ENCODE measurements around the gene ATP7B.

ATP7B gene

DNA sequence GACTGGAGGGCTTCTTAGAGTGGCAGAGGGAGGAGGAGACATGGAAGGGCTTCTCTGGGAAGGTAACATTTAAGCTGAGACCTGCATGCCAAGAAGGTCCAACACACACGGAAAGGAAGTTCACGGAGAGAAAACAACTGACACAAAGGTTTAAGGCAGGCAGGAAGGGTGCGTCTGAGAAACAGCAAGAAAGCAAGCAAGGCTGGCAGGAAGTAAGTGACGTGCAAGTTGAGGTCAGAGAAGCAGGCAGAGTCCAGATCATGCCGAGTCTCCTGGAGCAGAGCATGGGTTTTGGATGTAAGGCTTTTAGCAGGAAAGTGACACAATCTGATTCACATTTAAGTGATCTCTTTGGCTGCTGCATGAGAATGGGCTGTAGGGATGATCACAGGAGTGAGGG is 60.5 kb downstream of the ATP7B start:
- H3K4me1 ChIP-seq (ENCODE audit: control insufficient read depth, insufficient read depth, low read length) = no peaks in the 10 kb centered on the region
- no peaks in the 10 kb centered on the region for H3K36me3 ChIP-seq (ENCODE audit: control insufficient read depth, insufficient read depth, low read length)
- no peak overlapping the region for H3K27ac ChIP-seq (ENCODE audit: low read length)
- no CpG with 5 or more reads among the region's 5 CpGs for WGBS (ENCODE audit: insufficient coverage, insufficient read length)
- no peaks in the 10 kb centered on the region for H3K9me3 ChIP-seq (ENCODE audit: control insufficient read depth, insufficient read depth, low read length)
- no peak for DNase-seq (ENCODE audit: low read depth, low spot score)
- H3K27me3 ChIP-seq (ENCODE audit: control insufficient read depth, insufficient read depth, low read length) = no peaks in the 10 kb centered on the region; the same call in 1 of the 2 replicates
- no peak overlapping the region for H3K4me3 ChIP-seq (ENCODE audit: low read length)

GRCh38 chr13:51946163-51946669 is 65.0 kb downstream of the ATP7B start:
- no CpG with 5 or more reads among the region's 15 CpGs for WGBS (ENCODE audit: insufficient coverage, insufficient read length)

DNA sequence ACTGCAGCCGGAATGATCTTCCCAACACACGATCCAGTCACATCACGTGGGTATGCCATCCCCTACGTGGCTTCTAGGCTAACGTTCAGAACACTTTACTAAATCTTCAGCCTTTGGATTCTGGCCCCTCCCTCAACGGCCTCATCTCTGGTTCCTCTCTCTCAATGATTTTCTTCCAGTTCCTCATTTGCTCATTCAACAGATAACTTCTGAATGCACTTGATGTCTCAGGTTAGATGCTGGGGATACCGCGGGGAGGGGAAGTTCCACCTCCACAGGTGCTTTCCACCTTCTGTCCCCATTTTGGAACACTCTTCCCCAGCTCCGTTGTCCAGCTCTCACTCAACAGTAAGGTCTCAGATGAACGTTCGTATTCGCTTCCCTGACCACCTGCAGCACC is 66.1 kb downstream of the ATP7B start:
- no peak overlapping the region for H3K27ac ChIP-seq (ENCODE audit: low read length)
- no peaks in the 10 kb centered on the region for H3K27me3 ChIP-seq (ENCODE audit: control insufficient read depth, insufficient read depth, low read length)
- H3K9me3 ChIP-seq (ENCODE audit: control insufficient read depth, insufficient read depth, low read length) = no peaks in the 10 kb centered on the region
- WGBS (ENCODE audit: insufficient coverage, insufficient read length) = no CpG with 5 or more reads among the region's 12 CpGs
- no peak overlapping the region for H3K4me3 ChIP-seq (ENCODE audit: low read length)
- no peaks in the 10 kb centered on the region for H3K36me3 ChIP-seq (ENCODE audit: control insufficient read depth, insufficient read depth, low read length)
- no peaks in the 10 kb centered on the region for H3K4me1 ChIP-seq (ENCODE audit: control insufficient read depth, insufficient read depth, low read length)
- no peak for DNase-seq (ENCODE audit: low read depth, low spot score)

More at GRCh38 chr13:51946163-51946669, 65.0 kb downstream of the ATP7B start:
- H3K4me1 ChIP-seq (ENCODE audit: control insufficient read depth, insufficient read depth, low read length) = no peaks in the 10 kb centered on the region
- no peak for DNase-seq (ENCODE audit: low read depth, low spot score)
- no peak overlapping the region for H3K27ac ChIP-seq (ENCODE audit: low read length)
- no peaks in the 10 kb centered on the region; the same call in 1 of the 2 replicates for H3K27me3 ChIP-seq (ENCODE audit: control insufficient read depth, insufficient read depth, low read length)
- no peaks in the 10 kb centered on the region for H3K36me3 ChIP-seq (ENCODE audit: control insufficient read depth, insufficient read depth, low read length)
- no peaks in the 10 kb centered on the region for H3K9me3 ChIP-seq (ENCODE audit: control insufficient read depth, insufficient read depth, low read length)
- H3K4me3 ChIP-seq (ENCODE audit: low read length) = no peak overlapping the region

DNA sequence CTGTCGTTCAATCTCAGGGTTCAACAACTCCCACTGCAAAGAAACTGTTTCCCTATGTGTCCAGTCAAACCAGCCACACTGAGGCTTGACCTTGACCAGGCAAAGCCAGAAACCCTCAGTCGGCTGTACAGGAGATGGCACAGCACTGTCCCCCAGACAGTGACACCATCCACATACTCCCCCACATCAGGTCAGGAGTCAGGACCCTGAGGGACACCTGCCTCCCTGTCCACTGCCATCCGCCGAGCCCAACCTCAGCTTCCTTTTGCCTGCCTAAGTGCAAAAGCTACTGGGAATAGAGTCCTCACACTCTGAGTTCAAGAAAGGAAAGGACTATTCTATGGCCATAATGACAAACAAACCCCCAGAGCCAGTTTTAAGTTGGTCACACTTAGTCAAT is 66.8 kb downstream of the ATP7B start:
- Histone ChIP-seq H3K27ac (ENCODE audit: low read length) (no peak overlapping the region), H3K36me3 (ENCODE audit: control insufficient read depth, insufficient read depth, low read length) (no peaks in the 10 kb centered on the region), H3K4me3 (ENCODE audit: low read length) (no peak overlapping the region), H3K4me1 (ENCODE audit: control insufficient read depth, insufficient read depth, low read length) (no peaks in the 10 kb centered on the region), H3K27me3 (ENCODE audit: control insufficient read depth, insufficient read depth, low read length) (no peaks in the 10 kb centered on the region), H3K9me3 (ENCODE audit: control insufficient read depth, insufficient read depth, low read length) (no peaks in the 10 kb centered on the region)
- DNase-seq (ENCODE audit: low read depth, low spot score) = no peak
- WGBS (ENCODE audit: insufficient coverage, insufficient read length) = no CpG with 5 or more reads among the region's 4 CpGs

- no peak overlapping the region for H3K27ac ChIP-seq (ENCODE audit: low read length)
- WGBS (ENCODE audit: insufficient coverage, insufficient read length) = no CpG with 5 or more reads among the region's 8 CpGs
- no peaks in the 10 kb centered on the region for H3K9me3 ChIP-seq (ENCODE audit: control insufficient read depth, insufficient read depth, low read length)
- H3K4me3 ChIP-seq (ENCODE audit: low read length) = no peak overlapping the region
- no peak for DNase-seq (ENCODE audit: low read depth, low spot score)
- no peaks in the 10 kb centered on the region for H3K4me1 ChIP-seq (ENCODE audit: control insufficient read depth, insufficient read depth, low read length)
- H3K36me3 ChIP-seq (ENCODE audit: control insufficient read depth, insufficient read depth, low read length) = no peaks in the 10 kb centered on the region
- H3K27me3 ChIP-seq (ENCODE audit: control insufficient read depth, insufficient read depth, low read length) = no peaks in the 10 kb centered on the region
Observed at GRCh38 chr13:51943721-51944120, 67.5 kb downstream of the ATP7B start.

GRCh38 chr13:51942189-51942588 is 69.1 kb downstream of the ATP7B start:
- Histone ChIP-seq H3K27me3 (ENCODE audit: control insufficient read depth, insufficient read depth, low read length) (no peaks in the 10 kb centered on the region), H3K9me3 (ENCODE audit: control insufficient read depth, insufficient read depth, low read length) (no peaks in the 10 kb centered on the region), H3K4me3 (ENCODE audit: low read length) (no peak overlapping the region), H3K36me3 (ENCODE audit: control insufficient read depth, insufficient read depth, low read length) (no peaks in the 10 kb centered on the region), H3K27ac (ENCODE audit: low read length) (no peak overlapping the region), H3K4me1 (ENCODE audit: control insufficient read depth, insufficient read depth, low read length) (no peaks in the 10 kb centered on the region)
- no CpG with 5 or more reads among the region's 9 CpGs for WGBS (ENCODE audit: insufficient coverage, insufficient read length)
- DNase-seq (ENCODE audit: low read depth, low spot score) = no peak

GRCh38 chr13:51938454-51938853 is 72.8 kb downstream of the ATP7B start:
- no peak overlapping the region for H3K4me3 ChIP-seq (ENCODE audit: low read length)
- no peaks in the 10 kb centered on the region for H3K36me3 ChIP-seq (ENCODE audit: control insufficient read depth, insufficient read depth, low read length)
- no peak overlapping the region for H3K27ac ChIP-seq (ENCODE audit: low read length)
- H3K9me3 ChIP-seq (ENCODE audit: control insufficient read depth, insufficient read depth, low read length) = no peaks in the 10 kb centered on the region
- no peaks in the 10 kb centered on the region for H3K27me3 ChIP-seq (ENCODE audit: control insufficient read depth, insufficient read depth, low read length)
- DNase-seq (ENCODE audit: low read depth, low spot score) = no peak
- no CpG with 5 or more reads among the region's 3 CpGs for WGBS (ENCODE audit: insufficient coverage, insufficient read length)
- H3K4me1 ChIP-seq (ENCODE audit: control insufficient read depth, insufficient read depth, low read length) = no peaks in the 10 kb centered on the region

GRCh38 chr13:51937320-51938290 is 73.6 kb downstream of the ATP7B start:
- Histone ChIP-seq H3K36me3 (ENCODE audit: control insufficient read depth, insufficient read depth, low read length) (no peaks in the 10 kb centered on the region), H3K9me3 (ENCODE audit: control insufficient read depth, insufficient read depth, low read length) (no peaks in the 10 kb centered on the region), H3K4me1 (ENCODE audit: control insufficient read depth, insufficient read depth, low read length) (no peaks in the 10 kb centered on the region), H3K27me3 (ENCODE audit: control insufficient read depth, insufficient read depth, low read length) (no peaks in the 10 kb centered on the region), H3K27ac (ENCODE audit: low read length) (no peak overlapping the region), H3K4me3 (ENCODE audit: low read length) (no peak overlapping the region)
- no CpG with 5 or more reads among the region's 22 CpGs for WGBS (ENCODE audit: insufficient coverage, insufficient read length)
- no peak for DNase-seq (ENCODE audit: low read depth, low spot score)

GRCh38 chr13:51935326-51936171 is 75.7 kb downstream of the ATP7B start:
- DNase-seq (ENCODE audit: low read depth, low spot score) = no peak
- no CpG with 5 or more reads among the region's 14 CpGs for whole genome bisulfite sequencing (ENCODE audit: insufficient coverage, insufficient read length)
- Histone ChIP-seq H3K4me1 (ENCODE audit: control insufficient read depth, insufficient read depth, low read length) (no peaks in the 10 kb centered on the region), H3K9me3 (ENCODE audit: control insufficient read depth, insufficient read depth, low read length) (no peaks in the 10 kb centered on the region), H3K27ac (ENCODE audit: low read length) (no peak overlapping the region), H3K27me3 (ENCODE audit: control insufficient read depth, insufficient read depth, low read length) (no peaks in the 10 kb centered on the region), H3K36me3 (ENCODE audit: control insufficient read depth, insufficient read depth, low read length) (no peaks in the 10 kb centered on the region), H3K4me3 (ENCODE audit: low read length) (no peak overlapping the region)

DNA sequence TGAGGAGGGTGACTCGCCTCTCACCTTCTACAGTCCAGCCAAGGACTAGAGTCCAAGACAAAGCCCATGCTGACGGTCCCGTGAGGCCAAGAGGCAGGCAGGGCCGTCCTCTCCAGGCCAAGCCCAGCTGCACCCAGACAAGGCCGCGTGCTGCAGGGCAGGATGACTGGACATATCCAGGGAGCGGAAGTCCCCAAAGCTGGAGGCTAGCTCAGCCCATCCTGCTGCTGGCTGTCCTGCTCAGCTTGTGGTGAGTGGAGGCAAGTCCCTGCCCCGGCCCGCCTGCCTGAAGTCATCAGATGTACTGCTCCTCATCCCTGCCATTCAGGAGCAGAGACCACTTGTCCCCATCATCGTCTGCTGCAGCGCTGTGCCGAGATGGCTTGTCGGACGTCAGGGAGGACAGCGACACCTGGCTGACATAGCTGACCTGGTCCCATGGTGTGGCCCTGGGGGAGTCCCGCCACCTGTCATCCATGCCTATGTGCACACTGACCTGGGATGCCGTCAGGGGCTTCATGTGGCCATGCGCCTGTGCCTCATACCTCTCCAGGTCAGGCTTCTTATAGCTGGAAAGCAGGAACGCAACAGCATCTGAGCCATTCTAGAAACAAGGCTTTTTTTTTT is 76.7 kb downstream of the ATP7B start:
- H3K9me3 ChIP-seq (ENCODE audit: control insufficient read depth, insufficient read depth, low read length) = no peaks in the 10 kb centered on the region
- H3K4me3 ChIP-seq (ENCODE audit: low read length) = no peak overlapping the region
- no peaks in the 10 kb centered on the region for H3K27me3 ChIP-seq (ENCODE audit: control insufficient read depth, insufficient read depth, low read length)
- H3K27ac ChIP-seq (ENCODE audit: low read length) = no peak overlapping the region
- DNase-seq (ENCODE audit: low read depth, low spot score) = no peak
- no CpG with 5 or more reads among the region's 19 CpGs for WGBS (ENCODE audit: insufficient coverage, insufficient read length)
- no peaks in the 10 kb centered on the region for H3K4me1 ChIP-seq (ENCODE audit: control insufficient read depth, insufficient read depth, low read length)
- no peaks in the 10 kb centered on the region for H3K36me3 ChIP-seq (ENCODE audit: control insufficient read depth, insufficient read depth, low read length)
